Ovary (tissue), 3 donors: ENCODE data around the gene UBE2Z.

Experiments used
- CTCF ChIP-seq, 3 donors: fragments of 450-650 bp in 2 of 3; fragments of 200-600 bp in 1 of 3; IDR thresholded peaks; one replicate each; pipeline versions ENCODE4 v1.5.1 to v1.8.0; 2016 to 2022; ENCODE audit warnings: antibody characterized with exemption in 3 of 3, mild to moderate bottlenecking in 1 of 3
- EP300 ChIP-seq: sonication (generic); formaldehyde crosslinking; IDR thresholded peaks from one replicate; pipeline ENCODE4 v1.6.1; 2017; ENCODE audit warnings: antibody characterized with exemption
- POLR2A ChIP-seq: fragments of 450-650 bp; IDR thresholded peaks from one replicate; pipeline ENCODE4 v1.6.1; 2017; ENCODE audit warnings: antibody characterized with exemption, mild to moderate bottlenecking, moderate library complexity
- donor health status: DM: no; HTN: no; CAD: no.

- no peak for TF ChIP-seq CTCF (IDR thresholded peaks at IDR 0.05)
- no peak for TF ChIP-seq POLR2A
- no peak for TF ChIP-seq EP300
Observed at GRCh38 chr17:48892940-48893645, 15.1 kb upstream of the UBE2Z start.
